HCT116 (cell line): ENCODE measurements around the gene STK32B. TPM values are rescaled to one million over a fixed set of nuclear protein-coding genes. Genes with fewer than 3 reads are reported as not detected.

Experiments used
- ATAC-seq: fragments of 200-7000 bp; cut with Tn5 transposase; 2 replicates; pipeline ENCODE4 v1.9.1; 2020; ENCODE audit warnings: mild to moderate bottlenecking, moderate library complexity
- BruUV-seq: library from RNA; stranded (reverse); fragments of 400-500 nt; replicated peaks from 2 replicates; lab custom pipeline; 2021; lab: Mats Ljungman, UMichigan
- CTCF ChIA-PET: fragments of 300-600 bp; sonication (Branson Sonifier 250); formaldehyde crosslinking; loops from one replicate; lab custom pipeline; 2021; ENCODE audit warnings: antibody characterized with exemption; lab: Charles Lee
- POLR2A ChIA-PET: fragments of 300-600, 350-600 bp; sonication (Branson Sonifier 250); formaldehyde crosslinking; loops from one replicate; lab custom pipeline; 2021; ENCODE audit warnings: antibody characterized with exemption; lab: Charles Lee
- RAD21 ChIA-PET, 2 experiments: fragments of 300-600 bp; sonication (Branson Sonifier 250); formaldehyde crosslinking; loops; one replicate each; lab custom pipeline; 2023; ENCODE audit warnings: low total read pairs in 2 of 2; ENCODE audit not compliant: uncharacterized antibody in 2 of 2, unreplicated experiment in 2 of 2, low non-redundant PET in 1 of 2; lab: Charles Lee
- DNase-seq: peaks from one replicate; pipeline ENCODE4 v3.0.0-alpha.2; 2010; ENCODE audit warnings: low read depth, low spot score
- H2AFZ ChIP-seq: fragments of 200-600 bp; shearing (Covaris generic), sonication (generic); 2 replicates; pipeline ENCODE4 v1.6.1; 2017; ENCODE audit warnings: low read depth, mixed run types, mixed read lengths, antibody characterized with exemption, low read length; ENCODE audit not compliant: poor library complexity, severe bottlenecking
- H3K27ac ChIP-seq: 2 replicates; pipeline ENCODE4 v1.5.1; 2012; ENCODE audit warnings: low read depth, low read length
- H3K27me3 ChIP-seq: fragments of 200-600 bp; sonication (generic); 2 replicates; pipeline ENCODE4 v1.6.1; 2016; ENCODE audit warnings: mixed run types, low read length, mixed read lengths; ENCODE audit not compliant: insufficient read depth
- H3K36me3 ChIP-seq, 2 experiments: fragments of 200-500 bp in 1 of 2; fragments of 200-600 bp in 1 of 2; sonication (Bioruptor generic) in 1 of 2; sonication (generic) in 1 of 2; 2 replicates each; pipeline versions ENCODE4 v1.5.1 to v1.6.1; 2014 to 2016; ENCODE audit warnings: low read length in 2 of 2, inconsistent platforms in 1 of 2, mixed read lengths in 1 of 2, mixed run types in 1 of 2; ENCODE audit not compliant: insufficient read depth in 2 of 2, control insufficient read depth in 1 of 2
- H3K4me1 ChIP-seq, 2 experiments: fragments of 200-600 bp in 1 of 2; sonication (generic) in 1 of 2; 2 replicates each; pipeline versions ENCODE4 v1.5.1 to v1.6.1; 2012 to 2017; ENCODE audit warnings: low read length in 2 of 2, inconsistent platforms in 1 of 2, mild to moderate bottlenecking in 1 of 2, mixed read lengths in 1 of 2, mixed run types in 1 of 2, moderate library complexity in 1 of 2; ENCODE audit not compliant: insufficient read depth in 2 of 2, control insufficient read depth in 1 of 2
- H3K4me2 ChIP-seq: fragments of 200-600 bp; sonication (generic); 2 replicates; pipeline ENCODE4 v1.6.1; 2017; ENCODE audit warnings: mixed run types, low read length, mixed read lengths
- H3K4me3 ChIP-seq, 2 experiments: fragments of 200-600 bp in 1 of 2; sonication (generic) in 1 of 2; replicated peaks in 1 of 2; 2 replicates each; pipeline ENCODE4 v1.5.1; 2011 to 2016; ENCODE audit warnings: low read length in 2 of 2, control low read depth in 1 of 2, low read depth in 1 of 2, mild to moderate bottlenecking in 1 of 2, mixed read lengths in 1 of 2, mixed run types in 1 of 2
- H3K79me2 ChIP-seq: fragments of 200-600 bp; sonication (generic); 2 replicates; pipeline ENCODE4 v1.6.1; 2017; ENCODE audit warnings: mild to moderate bottlenecking, mixed run types, low read length, moderate library complexity, mixed read lengths; ENCODE audit not compliant: insufficient read depth
- H3K9ac ChIP-seq: fragments of 200-600 bp; sonication (generic); 2 replicates; pipeline ENCODE4 v1.6.1; 2016; ENCODE audit warnings: low read length, mixed read lengths
- H3K9me2 ChIP-seq: fragments of 200-600 bp; sonication (generic), shearing (Covaris generic); 2 replicates; pipeline ENCODE4 v1.6.1; 2017; ENCODE audit warnings: mixed run types, mild to moderate bottlenecking, moderate library complexity; ENCODE audit not compliant: insufficient read depth
- H3K9me3 ChIP-seq, 2 experiments: fragments of 200-500 bp in 1 of 2; fragments of 200-600 bp in 1 of 2; sonication (Bioruptor generic) in 1 of 2; sonication (generic) in 1 of 2; 2 replicates each; pipeline ENCODE4 v1.6.1; 2014 to 2017; ENCODE audit warnings: low read length in 2 of 2, mixed read lengths in 2 of 2, inconsistent platforms in 1 of 2, low read depth in 1 of 2, mild to moderate bottlenecking in 1 of 2, mixed run types in 1 of 2, moderate library complexity in 1 of 2; ENCODE audit not compliant: control insufficient read depth in 1 of 2, insufficient read depth in 1 of 2
- H4K20me1 ChIP-seq: fragments of 200-600 bp; sonication (generic), shearing (Covaris generic); 2 replicates; pipeline ENCODE4 v1.6.1; 2017; ENCODE audit warnings: mixed run types, mild to moderate bottlenecking, moderate library complexity; ENCODE audit not compliant: insufficient read depth
- ATF3 ChIP-seq: IDR thresholded peaks from 2 replicates; pipeline ENCODE4 v1.6.1; 2012
- CTCF ChIP-seq, 3 experiments: fragments of 200-600 bp in 1 of 3; sonication (generic) in 1 of 3; IDR thresholded peaks in 2 of 3; conservative IDR thresholded peaks in 1 of 3; 2 replicates each; pipeline ENCODE4 v1.5.1; 2012 to 2017; ENCODE audit warnings: low read depth in 2 of 3, low read length in 2 of 3, antibody characterized with exemption in 1 of 3, borderline replicate concordance in 1 of 3, control low read depth in 1 of 3, mild to moderate bottlenecking in 1 of 3, mixed read lengths in 1 of 3, mixed run types in 1 of 3, moderate library complexity in 1 of 3; ENCODE audit not compliant: insufficient read depth in 1 of 3
- ELF1 ChIP-seq: IDR thresholded peaks from 2 replicates; pipeline ENCODE4 v1.6.1; 2012; ENCODE audit warnings: low read depth, borderline replicate concordance
- EZH2phosphoT487 ChIP-seq: fragments of 200-600 bp; IDR thresholded peaks from 2 replicates; pipeline ENCODE4 v1.6.1; 2018; ENCODE audit warnings: antibody characterized with exemption, borderline replicate concordance
- RAD21 ChIP-seq: IDR thresholded peaks from 2 replicates; pipeline ENCODE4 v1.6.1; 2012; ENCODE audit warnings: low read depth, mild to moderate bottlenecking
- REST ChIP-seq: IDR thresholded peaks from 2 replicates; pipeline ENCODE4 v1.6.1; 2012; ENCODE audit warnings: low read depth
- SIN3A ChIP-seq: IDR thresholded peaks from 2 replicates; pipeline ENCODE4 v1.6.1; 2012; ENCODE audit warnings: low read depth
- intact Hi-C: fragments of 100-400 bp; cut with micrococcal nuclease; formaldehyde crosslinking; loops from 2 replicates; pipeline ENCODE4 v1.10.0; 2022
- total RNA-seq: library from RNA; stranded (reverse); gene quantifications from one replicate; pipeline ENCODE4 v1.2.1, GENCODE V29; 2021; ENCODE audit not compliant: unreplicated experiment

The STK32B gene
- total RNA-seq, 1 experiment from 2014 or later, result not detected

- DNase-seq (no peak), ATAC-seq (no peak)
- Histone ChIP-seq H3K9me2 (no peaks in the 10 kb centered on the region), H2AFZ (no peak overlapping the region), H3K4me2 (no peak overlapping the region), H3K9me3 (no peaks in the 10 kb centered on the region), H3K4me3 (no peak overlapping the region), H3K27me3 (peaks cover 35% of the 10 kb centered on the region), H3K9ac (no peak overlapping the region), H4K20me1 (no peaks in the 10 kb centered on the region), H3K4me1 (no peaks in the 10 kb centered on the region), H3K79me2 (no peaks in the 10 kb centered on the region), H3K27ac (no peak overlapping the region), H3K36me3 (no peaks in the 10 kb centered on the region)
- ChIA-PET POLR2A (no interaction called here), CTCF (no interaction called here), RAD21 (no interaction called here)
- intact Hi-C loops, result no loop called here
- TF ChIP-seq CTCF (IDR thresholded peaks at IDR 0.05 in 2 of 3, conservative IDR thresholded peaks at IDR 0.05 in 1 of 3; ENCODE audit: borderline replicate concordance in 1 of 3, insufficient read depth in 1 of 3, low read depth in 2 of 3, low read length in 2 of 3) (no peak), REST (no peak), ATF3 (no peak), SIN3A (no peak), EZH2phosphoT487 (no peak), ELF1 (no peak), RAD21 (no peak)
- BruUV-seq, result no TSS peak
These were observed 400.9 kb downstream of the STK32B start for GRCh38 chr4:5452156-5452555.
